Ascending aorta (tissue), 2 donors: ENCODE data around the gene CLDN8. TPM values are rescaled to one million over a fixed set of nuclear protein-coding genes. Genes with fewer than 3 reads are reported as not detected.

Experiments used
- DNase-seq, 2 donors: peaks; one replicate each; pipeline ENCODE4 v3.0.0-alpha.2; 2019; ENCODE audit warnings: low spot score in 2 of 2
- H3K27ac ChIP-seq, 2 donors: fragments of 200-600 bp; sonication (generic); one replicate each; pipeline ENCODE4 v1.5.1; 2016 to 2017; ENCODE audit warnings: mild to moderate bottlenecking in 1 of 2
- H3K27me3 ChIP-seq: fragments of 200-600 bp; sonication (generic); one replicate; pipeline ENCODE4 v1.5.1; 2017
- H3K36me3 ChIP-seq, 2 donors: fragments of 200-600 bp; sonication (generic); one replicate each; pipeline ENCODE4 v1.5.1; 2016
- H3K4me1 ChIP-seq, 2 donors: fragments of 200-600 bp; sonication (generic); one replicate each; pipeline ENCODE4 v1.5.1; 2016 to 2017; ENCODE audit warnings: mild to moderate bottlenecking in 1 of 2
- H3K4me3 ChIP-seq, 2 donors: fragments of 200-600 bp; sonication (generic); one replicate each; pipeline ENCODE4 v1.5.1; 2016 to 2017; ENCODE audit warnings: mild to moderate bottlenecking in 1 of 2
- H3K9me3 ChIP-seq, 2 donors: fragments of 200-600 bp; sonication (generic); one replicate each; pipeline ENCODE4 v1.5.1; 2016
- intact Hi-C: fragments of 100-400 bp; cut with DNase I; formaldehyde crosslinking; loops from one replicate; pipeline ENCODE4 v1.15.1; 2023
- total RNA-seq: library from RNA; depleted of rRNA; stranded (reverse); fragments of >200 nt; gene quantifications from one replicate; pipeline ENCODE4 v1.1.0, GENCODE V29; 2016
- TF ChIP-seq, protein P1 (sequence below), 3 experiments: fragments of 200-600 bp in 2 of 3; fragments of 450-650 bp in 1 of 3; sonication (generic) in 2 of 3; IDR thresholded peaks; one replicate each; pipeline ENCODE4 v1.5.1; 2016 to 2019; ENCODE audit warnings: antibody characterized with exemption in 3 of 3, mild to moderate bottlenecking in 1 of 3, moderate library complexity in 1 of 3

Gene CLDN8
- total RNA-seq, 1 donor from 2014 or later, result not detected

DNA sequence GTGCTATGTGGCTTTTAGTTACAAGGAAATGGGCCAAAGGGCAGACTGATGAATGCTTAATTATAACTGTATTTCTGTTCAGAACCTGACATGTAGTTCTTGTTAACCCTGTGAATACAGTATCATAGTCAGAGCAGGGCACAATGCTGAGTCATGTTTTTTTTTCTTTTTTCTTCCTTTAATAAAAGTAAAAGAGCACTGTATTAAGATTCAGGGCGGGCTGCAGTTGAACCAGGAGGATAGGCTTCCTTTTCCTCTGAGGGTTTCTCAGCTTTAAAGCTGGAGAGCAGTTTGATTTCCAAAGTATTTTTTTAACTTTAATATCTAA lies 8.7 kb downstream of the CLDN8 start:
- TF ChIP-seq, protein P1, sequence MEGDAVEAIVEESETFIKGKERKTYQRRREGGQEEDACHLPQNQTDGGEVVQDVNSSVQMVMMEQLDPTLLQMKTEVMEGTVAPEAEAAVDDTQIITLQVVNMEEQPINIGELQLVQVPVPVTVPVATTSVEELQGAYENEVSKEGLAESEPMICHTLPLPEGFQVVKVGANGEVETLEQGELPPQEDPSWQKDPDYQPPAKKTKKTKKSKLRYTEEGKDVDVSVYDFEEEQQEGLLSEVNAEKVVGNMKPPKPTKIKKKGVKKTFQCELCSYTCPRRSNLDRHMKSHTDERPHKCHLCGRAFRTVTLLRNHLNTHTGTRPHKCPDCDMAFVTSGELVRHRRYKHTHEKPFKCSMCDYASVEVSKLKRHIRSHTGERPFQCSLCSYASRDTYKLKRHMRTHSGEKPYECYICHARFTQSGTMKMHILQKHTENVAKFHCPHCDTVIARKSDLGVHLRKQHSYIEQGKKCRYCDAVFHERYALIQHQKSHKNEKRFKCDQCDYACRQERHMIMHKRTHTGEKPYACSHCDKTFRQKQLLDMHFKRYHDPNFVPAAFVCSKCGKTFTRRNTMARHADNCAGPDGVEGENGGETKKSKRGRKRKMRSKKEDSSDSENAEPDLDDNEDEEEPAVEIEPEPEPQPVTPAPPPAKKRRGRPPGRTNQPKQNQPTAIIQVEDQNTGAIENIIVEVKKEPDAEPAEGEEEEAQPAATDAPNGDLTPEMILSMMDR (IDR thresholded peaks at IDR 0.05), result no peak
- H3K9me3 ChIP-seq, result no peaks in the 10 kb centered on the region
- H3K4me1 ChIP-seq, result no peaks in the 10 kb centered on the region
- H3K36me3 ChIP-seq, result no peaks in the 10 kb centered on the region
- H3K27ac ChIP-seq, result no peak overlapping the region
- intact Hi-C loops, result no loop called here
- H3K4me3 ChIP-seq, result no peak overlapping the region
- H3K27me3 ChIP-seq, result no peaks in the 10 kb centered on the region
- DNase-seq, result no peak

GRCh38 chr21:30206551-30207251 lies 9.2 kb downstream of the CLDN8 start:
- Histone ChIP-seq H3K4me3 (no peak overlapping the region), H3K4me1 (no peaks in the 10 kb centered on the region), H3K27ac (no peak overlapping the region), H3K9me3 (no peaks in the 10 kb centered on the region), H3K36me3 (no peaks in the 10 kb centered on the region), H3K27me3 (no peaks in the 10 kb centered on the region)
- intact Hi-C loops, result no loop called here
- DNase-seq, result no peak
- TF ChIP-seq, protein P1 (IDR thresholded peaks at IDR 0.05), result no peak

- Histone ChIP-seq H3K4me1 (no peaks in the 10 kb centered on the region), H3K27ac (no peak overlapping the region), H3K27me3 (no peaks in the 10 kb centered on the region), H3K4me3 (no peak overlapping the region), H3K9me3 (no peaks in the 10 kb centered on the region), H3K36me3 (no peaks in the 10 kb centered on the region)
- intact Hi-C loops, result no loop called here
- no peak for DNase-seq
- TF ChIP-seq, protein P1 (IDR thresholded peaks at IDR 0.05), result no peak
These were observed 15.9 kb downstream of the CLDN8 start for GRCh38 chr21:30200000-30200399.

DNA sequence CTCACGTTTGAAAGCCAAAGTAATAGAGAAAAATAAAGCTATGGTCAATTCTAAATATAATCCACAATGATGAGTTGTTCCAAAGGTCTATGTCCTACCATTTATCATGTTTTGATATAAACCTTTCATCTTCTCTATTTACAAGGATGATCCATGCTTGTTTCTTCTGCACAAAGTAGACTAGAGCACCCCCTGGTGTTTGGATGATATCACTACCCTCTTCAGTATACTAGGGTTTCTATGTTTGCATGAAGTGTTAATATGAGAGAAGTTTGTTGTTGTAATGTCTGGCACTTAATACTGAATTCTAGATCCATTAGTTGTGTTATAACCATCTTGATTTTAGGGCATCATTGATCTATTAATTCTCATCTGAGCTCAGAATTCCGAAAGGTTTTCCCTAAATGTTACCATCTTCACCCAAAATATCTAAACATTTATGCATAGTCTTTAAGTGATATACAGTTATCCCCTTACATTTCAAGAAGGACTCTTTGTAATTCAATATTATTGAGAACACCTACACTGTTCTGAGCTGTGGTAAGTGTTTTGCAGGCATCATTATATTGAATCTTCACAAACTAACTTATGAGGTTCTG lies 21.1 kb downstream of the CLDN8 start:
- H3K9me3 ChIP-seq, result no peaks in the 10 kb centered on the region
- no peak for DNase-seq
- H3K4me1 ChIP-seq, result no peaks in the 10 kb centered on the region
- H3K27ac ChIP-seq, result no peak overlapping the region
- no peaks in the 10 kb centered on the region for H3K27me3 ChIP-seq
- intact Hi-C loops, result no loop called here
- no peaks in the 10 kb centered on the region for H3K36me3 ChIP-seq
- H3K4me3 ChIP-seq, result no peak overlapping the region
- TF ChIP-seq, protein P1 (IDR thresholded peaks at IDR 0.05), result peak in 1 of 3 experiments; percentile 27

- Histone ChIP-seq H3K4me3 (no peak overlapping the region), H3K27ac (no peak overlapping the region), H3K4me1 (no peaks in the 10 kb centered on the region), H3K36me3 (no peaks in the 10 kb centered on the region), H3K27me3 (no peaks in the 10 kb centered on the region), H3K9me3 (no peaks in the 10 kb centered on the region)
- no peak for DNase-seq
- TF ChIP-seq, protein P1 (IDR thresholded peaks at IDR 0.05), result no peak
- intact Hi-C loops, result no loop called here
These were observed 22.7 kb downstream of the CLDN8 start for GRCh38 chr21:30193201-30193600.
